Measurements from ENCODE around the gene PTPRM.

DNA sequence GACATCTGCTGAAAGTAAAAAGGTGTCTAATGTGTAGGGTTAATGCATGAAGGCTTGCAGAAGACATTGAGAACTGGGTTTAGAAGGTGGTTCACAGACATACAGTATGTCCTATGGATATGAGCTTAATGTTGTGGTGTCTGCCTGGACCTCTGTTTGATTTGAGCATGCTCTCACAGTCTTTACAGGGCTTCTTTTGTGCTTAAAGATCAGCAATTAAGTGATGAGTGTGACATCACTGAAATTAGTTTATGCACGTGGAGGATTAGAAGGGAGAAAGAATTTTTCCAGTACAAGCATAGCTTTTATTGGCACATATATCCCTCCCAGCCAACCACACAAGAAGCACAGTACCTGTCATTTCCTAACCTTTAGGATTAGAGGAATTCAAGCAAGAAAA lies 674.6 kb downstream of the PTPRM start:
- TF ChIP-seq RBBP5 (IDR thresholded peaks at IDR 0.05; ENCODE audit: borderline replicate concordance, low read depth, low read length) (no peak), EZH2 (IDR thresholded peaks at IDR 0.05; ENCODE audit: low read depth, low read length, severe bottlenecking) (no peak), POLR2AphosphoS5 (IDR thresholded peaks at IDR 0.05; ENCODE audit: low read depth, low read length) (no peak), HDAC6 (IDR thresholded peaks at IDR 0.05; ENCODE audit: low read depth, low read length) (no peak), RFX5 (IDR thresholded peaks at IDR 0.05; ENCODE audit: borderline replicate concordance, low read depth, low read length) (no peak), POLR2A (IDR thresholded peaks at IDR 0.05; ENCODE audit: control extremely low read depth in 1 of 2, low read depth in 2 of 2, low read length in 2 of 2) (no peak), RXRA (IDR thresholded peaks at IDR 0.05; ENCODE audit: insufficient read depth, low read depth, low read length) (no peak), NANOG (IDR thresholded peaks at IDR 0.05; ENCODE audit: insufficient read depth, low read depth, low read length, poor library complexity, severe bottlenecking) (no peak)
- TF ChIP-seq, protein P1, sequence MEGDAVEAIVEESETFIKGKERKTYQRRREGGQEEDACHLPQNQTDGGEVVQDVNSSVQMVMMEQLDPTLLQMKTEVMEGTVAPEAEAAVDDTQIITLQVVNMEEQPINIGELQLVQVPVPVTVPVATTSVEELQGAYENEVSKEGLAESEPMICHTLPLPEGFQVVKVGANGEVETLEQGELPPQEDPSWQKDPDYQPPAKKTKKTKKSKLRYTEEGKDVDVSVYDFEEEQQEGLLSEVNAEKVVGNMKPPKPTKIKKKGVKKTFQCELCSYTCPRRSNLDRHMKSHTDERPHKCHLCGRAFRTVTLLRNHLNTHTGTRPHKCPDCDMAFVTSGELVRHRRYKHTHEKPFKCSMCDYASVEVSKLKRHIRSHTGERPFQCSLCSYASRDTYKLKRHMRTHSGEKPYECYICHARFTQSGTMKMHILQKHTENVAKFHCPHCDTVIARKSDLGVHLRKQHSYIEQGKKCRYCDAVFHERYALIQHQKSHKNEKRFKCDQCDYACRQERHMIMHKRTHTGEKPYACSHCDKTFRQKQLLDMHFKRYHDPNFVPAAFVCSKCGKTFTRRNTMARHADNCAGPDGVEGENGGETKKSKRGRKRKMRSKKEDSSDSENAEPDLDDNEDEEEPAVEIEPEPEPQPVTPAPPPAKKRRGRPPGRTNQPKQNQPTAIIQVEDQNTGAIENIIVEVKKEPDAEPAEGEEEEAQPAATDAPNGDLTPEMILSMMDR (IDR thresholded peaks at IDR 0.05; ENCODE audit: control extremely low read depth in 1 of 3, insufficient read depth in 1 of 3, low read depth in 1 of 3, low read length in 3 of 3) = no peak
- TF ChIP-seq, protein P2, sequence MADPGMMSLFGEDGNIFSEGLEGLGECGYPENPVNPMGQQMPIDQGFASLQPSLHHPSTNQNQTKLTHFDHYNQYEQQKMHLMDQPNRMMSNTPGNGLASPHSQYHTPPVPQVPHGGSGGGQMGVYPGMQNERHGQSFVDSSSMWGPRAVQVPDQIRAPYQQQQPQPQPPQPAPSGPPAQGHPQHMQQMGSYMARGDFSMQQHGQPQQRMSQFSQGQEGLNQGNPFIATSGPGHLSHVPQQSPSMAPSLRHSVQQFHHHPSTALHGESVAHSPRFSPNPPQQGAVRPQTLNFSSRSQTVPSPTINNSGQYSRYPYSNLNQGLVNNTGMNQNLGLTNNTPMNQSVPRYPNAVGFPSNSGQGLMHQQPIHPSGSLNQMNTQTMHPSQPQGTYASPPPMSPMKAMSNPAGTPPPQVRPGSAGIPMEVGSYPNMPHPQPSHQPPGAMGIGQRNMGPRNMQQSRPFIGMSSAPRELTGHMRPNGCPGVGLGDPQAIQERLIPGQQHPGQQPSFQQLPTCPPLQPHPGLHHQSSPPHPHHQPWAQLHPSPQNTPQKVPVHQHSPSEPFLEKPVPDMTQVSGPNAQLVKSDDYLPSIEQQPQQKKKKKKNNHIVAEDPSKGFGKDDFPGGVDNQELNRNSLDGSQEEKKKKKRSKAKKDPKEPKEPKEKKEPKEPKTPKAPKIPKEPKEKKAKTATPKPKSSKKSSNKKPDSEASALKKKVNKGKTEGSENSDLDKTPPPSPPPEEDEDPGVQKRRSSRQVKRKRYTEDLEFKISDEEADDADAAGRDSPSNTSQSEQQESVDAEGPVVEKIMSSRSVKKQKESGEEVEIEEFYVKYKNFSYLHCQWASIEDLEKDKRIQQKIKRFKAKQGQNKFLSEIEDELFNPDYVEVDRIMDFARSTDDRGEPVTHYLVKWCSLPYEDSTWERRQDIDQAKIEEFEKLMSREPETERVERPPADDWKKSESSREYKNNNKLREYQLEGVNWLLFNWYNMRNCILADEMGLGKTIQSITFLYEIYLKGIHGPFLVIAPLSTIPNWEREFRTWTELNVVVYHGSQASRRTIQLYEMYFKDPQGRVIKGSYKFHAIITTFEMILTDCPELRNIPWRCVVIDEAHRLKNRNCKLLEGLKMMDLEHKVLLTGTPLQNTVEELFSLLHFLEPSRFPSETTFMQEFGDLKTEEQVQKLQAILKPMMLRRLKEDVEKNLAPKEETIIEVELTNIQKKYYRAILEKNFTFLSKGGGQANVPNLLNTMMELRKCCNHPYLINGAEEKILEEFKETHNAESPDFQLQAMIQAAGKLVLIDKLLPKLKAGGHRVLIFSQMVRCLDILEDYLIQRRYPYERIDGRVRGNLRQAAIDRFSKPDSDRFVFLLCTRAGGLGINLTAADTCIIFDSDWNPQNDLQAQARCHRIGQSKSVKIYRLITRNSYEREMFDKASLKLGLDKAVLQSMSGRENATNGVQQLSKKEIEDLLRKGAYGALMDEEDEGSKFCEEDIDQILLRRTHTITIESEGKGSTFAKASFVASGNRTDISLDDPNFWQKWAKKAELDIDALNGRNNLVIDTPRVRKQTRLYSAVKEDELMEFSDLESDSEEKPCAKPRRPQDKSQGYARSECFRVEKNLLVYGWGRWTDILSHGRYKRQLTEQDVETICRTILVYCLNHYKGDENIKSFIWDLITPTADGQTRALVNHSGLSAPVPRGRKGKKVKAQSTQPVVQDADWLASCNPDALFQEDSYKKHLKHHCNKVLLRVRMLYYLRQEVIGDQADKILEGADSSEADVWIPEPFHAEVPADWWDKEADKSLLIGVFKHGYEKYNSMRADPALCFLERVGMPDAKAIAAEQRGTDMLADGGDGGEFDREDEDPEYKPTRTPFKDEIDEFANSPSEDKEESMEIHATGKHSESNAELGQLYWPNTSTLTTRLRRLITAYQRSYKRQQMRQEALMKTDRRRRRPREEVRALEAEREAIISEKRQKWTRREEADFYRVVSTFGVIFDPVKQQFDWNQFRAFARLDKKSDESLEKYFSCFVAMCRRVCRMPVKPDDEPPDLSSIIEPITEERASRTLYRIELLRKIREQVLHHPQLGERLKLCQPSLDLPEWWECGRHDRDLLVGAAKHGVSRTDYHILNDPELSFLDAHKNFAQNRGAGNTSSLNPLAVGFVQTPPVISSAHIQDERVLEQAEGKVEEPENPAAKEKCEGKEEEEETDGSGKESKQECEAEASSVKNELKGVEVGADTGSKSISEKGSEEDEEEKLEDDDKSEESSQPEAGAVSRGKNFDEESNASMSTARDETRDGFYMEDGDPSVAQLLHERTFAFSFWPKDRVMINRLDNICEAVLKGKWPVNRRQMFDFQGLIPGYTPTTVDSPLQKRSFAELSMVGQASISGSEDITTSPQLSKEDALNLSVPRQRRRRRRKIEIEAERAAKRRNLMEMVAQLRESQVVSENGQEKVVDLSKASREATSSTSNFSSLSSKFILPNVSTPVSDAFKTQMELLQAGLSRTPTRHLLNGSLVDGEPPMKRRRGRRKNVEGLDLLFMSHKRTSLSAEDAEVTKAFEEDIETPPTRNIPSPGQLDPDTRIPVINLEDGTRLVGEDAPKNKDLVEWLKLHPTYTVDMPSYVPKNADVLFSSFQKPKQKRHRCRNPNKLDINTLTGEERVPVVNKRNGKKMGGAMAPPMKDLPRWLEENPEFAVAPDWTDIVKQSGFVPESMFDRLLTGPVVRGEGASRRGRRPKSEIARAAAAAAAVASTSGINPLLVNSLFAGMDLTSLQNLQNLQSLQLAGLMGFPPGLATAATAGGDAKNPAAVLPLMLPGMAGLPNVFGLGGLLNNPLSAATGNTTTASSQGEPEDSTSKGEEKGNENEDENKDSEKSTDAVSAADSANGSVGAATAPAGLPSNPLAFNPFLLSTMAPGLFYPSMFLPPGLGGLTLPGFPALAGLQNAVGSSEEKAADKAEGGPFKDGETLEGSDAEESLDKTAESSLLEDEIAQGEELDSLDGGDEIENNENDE (IDR thresholded peaks at IDR 0.05; ENCODE audit: insufficient replicate concordance, low read length) = no peak
- TF ChIP-seq, protein P3, sequence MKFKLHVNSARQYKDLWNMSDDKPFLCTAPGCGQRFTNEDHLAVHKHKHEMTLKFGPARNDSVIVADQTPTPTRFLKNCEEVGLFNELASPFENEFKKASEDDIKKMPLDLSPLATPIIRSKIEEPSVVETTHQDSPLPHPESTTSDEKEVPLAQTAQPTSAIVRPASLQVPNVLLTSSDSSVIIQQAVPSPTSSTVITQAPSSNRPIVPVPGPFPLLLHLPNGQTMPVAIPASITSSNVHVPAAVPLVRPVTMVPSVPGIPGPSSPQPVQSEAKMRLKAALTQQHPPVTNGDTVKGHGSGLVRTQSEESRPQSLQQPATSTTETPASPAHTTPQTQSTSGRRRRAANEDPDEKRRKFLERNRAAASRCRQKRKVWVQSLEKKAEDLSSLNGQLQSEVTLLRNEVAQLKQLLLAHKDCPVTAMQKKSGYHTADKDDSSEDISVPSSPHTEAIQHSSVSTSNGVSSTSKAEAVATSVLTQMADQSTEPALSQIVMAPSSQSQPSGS (IDR thresholded peaks at IDR 0.05; ENCODE audit: low read length) = no peak
